Transverse colon (tissue), 4 donors: ENCODE results near the gene GSTCD.

Experiments
- CTCF ChIP-seq, 5 experiments: fragments of 200-600 bp in 3 of 5; fragments of 450-650 bp in 2 of 5; sonication (generic) in 3 of 5; IDR thresholded peaks; 1 replicate in 2 of 5; 2 replicates in 3 of 5; pipeline ENCODE4 v1.5.1; 2016 to 2017; ENCODE audit warnings: antibody characterized with exemption in 5 of 5, inconsistent platforms in 3 of 5, mild to moderate bottlenecking in 2 of 5, moderate library complexity in 1 of 5
- EP300 ChIP-seq: sonication (generic); formaldehyde crosslinking; IDR thresholded peaks from one replicate; pipeline ENCODE4 v1.6.1; 2017; ENCODE audit warnings: antibody characterized with exemption, low read depth
- POLR2A ChIP-seq: fragments of 450-650 bp; IDR thresholded peaks from one replicate; pipeline ENCODE4 v1.6.1; 2016; ENCODE audit warnings: antibody characterized with exemption, mild to moderate bottlenecking, moderate library complexity
- POLR2AphosphoS5 ChIP-seq, 3 donors: sonication (generic); formaldehyde crosslinking; IDR thresholded peaks; one replicate each; pipeline ENCODE4 v1.6.1; 2016; ENCODE audit warnings: antibody characterized with exemption in 3 of 3

GRCh38 chr4:105659190-105659589 lies 49.4 kb upstream of the GSTCD start:
- no peak for TF ChIP-seq CTCF (IDR thresholded peaks at IDR 0.05)
- no peak for TF ChIP-seq POLR2AphosphoS5 (IDR thresholded peaks at IDR 0.05)
- no peak for TF ChIP-seq POLR2A
- no peak for TF ChIP-seq EP300
